GM19467 (cell line): ENCODE results near the gene ESR1.

ENCODE experiments used
- ATAC-seq: cut with Tn5 transposase; IDR thresholded peaks from one replicate; pipeline ENCODE4 v1.9.1; 2021; ENCODE audit warnings: mild to moderate bottlenecking, moderate library complexity; ENCODE audit not compliant: unreplicated experiment

ESR1 gene

GRCh38 chr6:152091201-152091600 lies 283.7 kb downstream of the ESR1 start:
- ATAC-seq, result no peak

DNA sequence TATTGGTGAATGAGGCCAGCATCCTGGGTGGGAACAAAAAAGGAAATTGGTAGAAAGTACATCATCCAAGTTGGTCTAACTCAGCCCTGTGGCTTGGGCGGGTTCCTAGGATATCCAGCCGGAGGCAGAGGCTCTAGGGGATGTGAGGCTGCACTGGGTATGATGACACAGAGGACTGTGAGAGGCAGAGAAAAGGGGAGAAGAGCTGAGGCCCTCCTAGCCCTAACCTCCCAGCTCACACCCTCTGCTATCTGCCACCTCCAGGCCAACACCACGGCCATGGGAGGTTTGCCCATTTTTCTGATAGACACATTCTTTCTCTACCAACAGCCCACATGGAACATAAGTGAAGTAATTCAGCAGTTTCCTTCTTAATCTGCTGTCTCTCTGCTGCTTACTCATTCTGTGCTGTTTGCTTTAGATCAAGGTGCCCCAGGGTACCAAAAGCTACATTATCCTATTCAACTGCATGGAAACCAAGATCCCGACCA lies 284.4 kb downstream of the ESR1 start:
- no peak for ATAC-seq

DNA sequence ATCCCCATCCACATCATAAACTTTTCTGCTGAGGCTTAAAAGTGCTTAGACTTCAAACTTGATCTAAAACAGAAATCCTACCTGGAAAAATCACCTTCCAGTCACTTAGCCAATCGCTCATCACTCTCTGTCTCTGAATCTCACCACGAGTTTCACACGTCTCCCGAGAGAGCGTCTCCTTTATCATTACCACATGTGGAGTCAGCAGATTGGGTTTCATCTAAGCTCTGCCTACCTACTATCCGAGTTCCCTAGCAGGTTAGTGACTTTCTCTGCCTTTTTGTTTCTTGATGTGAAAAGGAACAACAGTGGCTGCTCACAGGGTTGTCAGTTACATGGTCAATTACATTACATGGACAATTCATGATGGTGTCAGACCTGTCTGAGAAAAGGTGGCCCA lies 286.2 kb downstream of the ESR1 start:
- ATAC-seq, result no peak

- no peak for ATAC-seq
Measured at GRCh38 chr6:152094276-152094675, 286.8 kb downstream of the ESR1 start.

- no peak for ATAC-seq
Measured at GRCh38 chr6:152094992-152095592, 287.6 kb downstream of the ESR1 start.

- no peak for ATAC-seq
Measured at GRCh38 chr6:152096863-152097496, 289.5 kb downstream of the ESR1 start.

- no peak for ATAC-seq
Measured at GRCh38 chr6:152098683-152099082, 291.2 kb downstream of the ESR1 start.

- no peak for ATAC-seq
Measured at GRCh38 chr6:152099446-152100182, 292.1 kb downstream of the ESR1 start.

DNA sequence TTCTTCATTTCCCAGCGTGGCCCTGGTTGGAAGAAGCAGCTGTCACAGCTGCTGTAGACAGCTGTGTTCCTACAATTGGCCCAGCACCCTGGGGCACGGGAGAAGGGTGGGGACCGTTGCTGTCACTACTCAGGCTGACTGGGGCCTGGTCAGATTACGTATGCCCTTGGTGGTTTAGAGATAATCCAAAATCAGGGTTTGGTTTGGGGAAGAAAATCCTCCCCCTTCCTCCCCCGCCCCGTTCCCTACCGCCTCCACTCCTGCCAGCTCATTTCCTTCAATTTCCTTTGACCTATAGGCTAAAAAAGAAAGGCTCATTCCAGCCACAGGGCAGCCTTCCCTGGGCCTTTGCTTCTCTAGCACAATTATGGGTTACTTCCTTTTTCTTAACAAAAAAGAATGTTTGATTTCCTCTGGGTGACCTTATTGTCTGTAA lies 292.7 kb downstream of the ESR1 start:
- no peak for ATAC-seq

GRCh38 chr6:152107973-152108372 lies 300.5 kb downstream of the ESR1 start:
- no peak for ATAC-seq

- ATAC-seq, result no peak
Measured at GRCh38 chr6:152110886-152111820, 303.7 kb downstream of the ESR1 start.

- ATAC-seq, result no peak
Measured at GRCh38 chr6:152112491-152113261, 305.2 kb downstream of the ESR1 start.

- no peak for ATAC-seq
Measured at GRCh38 chr6:152117156-152118133, 310.0 kb downstream of the ESR1 start.

DNA sequence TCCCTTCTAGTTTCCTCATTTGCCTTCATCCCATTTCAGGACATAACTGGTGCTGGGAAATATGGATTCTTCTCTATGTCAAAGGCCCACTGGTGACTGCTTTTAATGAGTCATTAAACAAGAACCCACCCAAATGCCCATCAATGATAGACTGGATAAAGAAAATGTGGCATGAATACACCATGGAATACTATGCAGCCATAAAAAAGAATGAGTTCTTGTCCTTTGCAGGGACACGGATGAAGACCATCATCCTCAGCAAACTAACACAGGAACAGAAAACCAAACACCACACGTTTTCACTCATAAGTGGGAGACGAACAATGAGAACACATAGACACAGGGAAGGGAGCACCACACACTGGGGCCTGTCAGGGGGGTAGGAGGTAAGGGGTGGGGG lies 310.7 kb downstream of the ESR1 start:
- ATAC-seq, result no peak

GRCh38 chr6:152118678-152119077 lies 311.2 kb downstream of the ESR1 start:
- ATAC-seq, result no peak

DNA sequence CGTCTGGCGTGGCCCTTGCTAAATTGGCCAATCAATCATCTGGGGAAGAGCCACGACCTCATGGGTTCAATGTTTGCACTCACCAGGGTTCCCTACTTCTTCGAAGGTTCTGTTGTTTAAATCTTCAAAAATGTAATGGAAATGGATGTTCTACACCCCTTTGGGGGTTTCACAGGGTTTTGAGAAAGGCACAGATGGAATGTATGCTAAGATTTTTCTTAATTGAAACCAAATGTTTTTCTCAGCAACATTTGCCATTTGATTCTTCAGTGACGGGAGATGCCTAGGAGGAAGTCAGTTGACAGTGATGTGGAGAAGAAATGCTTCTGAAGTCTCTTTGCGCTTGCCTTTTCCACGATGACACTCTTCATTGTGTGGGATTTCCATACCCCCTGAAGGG lies 312.3 kb downstream of the ESR1 start:
- no peak for ATAC-seq

DNA sequence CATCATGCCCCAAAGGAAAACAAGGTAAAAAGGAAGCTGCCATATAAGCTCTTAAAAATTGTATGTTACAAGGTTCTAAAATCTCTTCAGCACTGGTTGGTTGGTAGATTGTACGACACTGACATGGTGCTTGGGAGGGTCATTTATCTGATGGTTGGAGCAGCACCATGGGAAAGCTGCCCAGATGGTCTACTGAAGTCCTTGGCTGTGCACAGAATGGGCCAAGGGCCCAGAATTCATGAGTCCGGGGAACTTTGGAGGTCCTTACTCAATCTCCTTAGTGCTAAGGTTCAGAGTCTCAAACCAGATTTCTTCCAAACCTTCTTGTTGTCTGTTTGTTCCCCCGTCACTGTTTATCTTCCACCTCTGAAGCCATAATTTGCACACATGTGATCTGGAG lies 314.4 kb downstream of the ESR1 start:
- no peak for ATAC-seq

- no peak for ATAC-seq
Measured at GRCh38 chr6:152122434-152122833, 315.0 kb downstream of the ESR1 start.

GRCh38 chr6:152123076-152123475 lies 315.6 kb downstream of the ESR1 start:
- no peak for ATAC-seq
